ENCODE results near the gene SASH3. TPM values are rescaled to one million over a fixed set of nuclear protein-coding genes. Genes with fewer than 3 reads are reported as not detected.

Gene SASH3
- total RNA-seq, 1 donor from 2014 or later = not detected

DNA sequence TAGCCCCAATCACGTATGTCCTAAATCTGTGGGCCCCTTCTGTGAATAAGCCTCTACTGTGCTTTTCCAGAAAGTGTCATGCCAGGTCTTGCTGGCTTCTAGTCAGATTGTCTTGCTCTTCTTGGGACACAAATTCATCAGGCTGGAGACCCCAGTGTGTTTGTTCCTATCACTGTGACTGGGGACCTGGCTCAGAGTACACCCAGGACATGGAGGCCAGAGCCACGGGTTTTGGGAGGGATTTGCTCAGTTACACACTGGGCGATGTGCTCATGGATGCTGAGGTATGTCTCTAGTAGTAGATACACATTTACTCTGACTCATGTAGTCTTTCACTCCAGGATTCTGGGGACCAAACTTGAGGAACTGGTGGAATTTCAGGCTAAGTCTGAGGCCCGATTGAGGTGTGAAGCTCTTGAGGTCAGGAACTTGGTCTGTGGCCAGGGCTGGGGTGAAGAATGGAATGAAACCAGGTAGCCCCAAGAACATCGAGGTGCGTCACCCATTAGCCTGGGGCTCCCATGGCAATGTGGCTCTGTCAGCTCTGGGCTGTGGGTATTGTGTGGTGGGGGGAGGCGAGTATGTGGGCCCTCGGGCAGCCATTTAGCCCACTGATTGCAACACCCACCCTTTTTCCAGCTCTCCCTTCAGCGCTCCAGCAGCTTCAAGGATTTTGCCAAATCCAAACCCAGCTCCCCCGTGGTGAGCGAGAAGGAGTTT lies 7.7 kb downstream of the SASH3 start:
- Mint-ChIP-seq H3K27me3 (ENCODE audit: unreplicated experiment) (peaks cover 1% of the 10 kb centered on the region), H3K27ac (ENCODE audit: unreplicated experiment) (no peak overlapping the region), H3K4me3 (ENCODE audit: unreplicated experiment) (no peak overlapping the region), H3K9me3 (ENCODE audit: unreplicated experiment) (no peaks in the 10 kb centered on the region), H3K4me1 (ENCODE audit: unreplicated experiment) (peaks cover 9% of the 10 kb centered on the region), H3K36me3 (ENCODE audit: low read depth, unreplicated experiment) (no peaks in the 10 kb centered on the region)
- no peak for DNase-seq (ENCODE audit: low spot score)
- TF ChIP-seq, protein P1, sequence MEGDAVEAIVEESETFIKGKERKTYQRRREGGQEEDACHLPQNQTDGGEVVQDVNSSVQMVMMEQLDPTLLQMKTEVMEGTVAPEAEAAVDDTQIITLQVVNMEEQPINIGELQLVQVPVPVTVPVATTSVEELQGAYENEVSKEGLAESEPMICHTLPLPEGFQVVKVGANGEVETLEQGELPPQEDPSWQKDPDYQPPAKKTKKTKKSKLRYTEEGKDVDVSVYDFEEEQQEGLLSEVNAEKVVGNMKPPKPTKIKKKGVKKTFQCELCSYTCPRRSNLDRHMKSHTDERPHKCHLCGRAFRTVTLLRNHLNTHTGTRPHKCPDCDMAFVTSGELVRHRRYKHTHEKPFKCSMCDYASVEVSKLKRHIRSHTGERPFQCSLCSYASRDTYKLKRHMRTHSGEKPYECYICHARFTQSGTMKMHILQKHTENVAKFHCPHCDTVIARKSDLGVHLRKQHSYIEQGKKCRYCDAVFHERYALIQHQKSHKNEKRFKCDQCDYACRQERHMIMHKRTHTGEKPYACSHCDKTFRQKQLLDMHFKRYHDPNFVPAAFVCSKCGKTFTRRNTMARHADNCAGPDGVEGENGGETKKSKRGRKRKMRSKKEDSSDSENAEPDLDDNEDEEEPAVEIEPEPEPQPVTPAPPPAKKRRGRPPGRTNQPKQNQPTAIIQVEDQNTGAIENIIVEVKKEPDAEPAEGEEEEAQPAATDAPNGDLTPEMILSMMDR (IDR thresholded peaks at IDR 0.05; ENCODE audit: unreplicated experiment) = no peak

DNA sequence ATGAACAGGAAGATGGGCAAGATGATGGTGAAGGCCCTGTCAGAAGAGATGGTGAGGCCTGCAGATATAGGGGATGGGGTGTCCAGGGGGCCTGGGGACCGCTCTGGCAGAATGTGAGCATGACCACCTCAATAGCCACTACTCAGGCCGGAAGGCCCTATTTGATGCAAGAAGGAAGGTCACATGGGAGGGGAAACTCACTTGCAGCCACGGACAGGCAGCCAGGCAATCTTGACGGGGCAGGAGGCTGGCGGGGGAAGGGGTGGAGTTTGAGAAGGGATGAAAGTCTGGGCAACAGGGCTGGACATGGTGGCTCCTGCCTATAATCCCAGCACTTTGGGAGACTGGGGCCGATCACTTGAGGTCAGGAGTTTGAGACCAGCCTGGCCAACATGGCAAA lies 8.8 kb downstream of the SASH3 start:
- Mint-ChIP-seq H3K9me3 (ENCODE audit: unreplicated experiment) (no peaks in the 10 kb centered on the region), H3K4me3 (ENCODE audit: unreplicated experiment) (no peak overlapping the region)
- TF ChIP-seq, protein P1 (IDR thresholded peaks at IDR 0.05; ENCODE audit: unreplicated experiment) = no peak

DNA sequence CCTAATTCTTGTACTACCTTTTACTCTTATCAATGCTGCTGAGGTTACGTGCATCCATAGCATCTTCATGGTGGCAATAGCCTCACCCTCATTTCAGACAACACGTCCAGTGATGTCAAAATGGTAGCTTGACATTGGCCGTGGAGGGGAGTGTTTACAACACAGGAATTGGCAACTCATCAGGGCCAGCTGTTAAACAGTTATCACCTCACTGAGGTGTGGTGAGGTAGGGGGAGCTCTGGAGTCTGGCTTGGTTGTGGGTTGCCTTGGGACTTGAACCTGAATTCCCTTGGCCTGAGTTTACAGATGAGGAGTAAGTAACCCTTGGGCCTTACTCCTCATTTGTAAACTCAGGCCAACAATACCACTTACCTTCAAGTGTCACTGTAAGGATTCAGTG lies 10.4 kb downstream of the SASH3 start:
- no peak overlapping the region for H3K4me3 Mint-ChIP-seq (ENCODE audit: unreplicated experiment)
- no peak for DNase-seq (ENCODE audit: low spot score)
- peaks cover 5% of the 10 kb centered on the region for H3K27me3 Mint-ChIP-seq (ENCODE audit: unreplicated experiment)
- peaks cover 9% of the 10 kb centered on the region for H3K4me1 Mint-ChIP-seq (ENCODE audit: unreplicated experiment)
- H3K9me3 Mint-ChIP-seq (ENCODE audit: unreplicated experiment) = no peaks in the 10 kb centered on the region
- TF ChIP-seq, protein P1 (IDR thresholded peaks at IDR 0.05; ENCODE audit: unreplicated experiment) = no peak
- no peak overlapping the region for H3K27ac Mint-ChIP-seq (ENCODE audit: unreplicated experiment)
- no peaks in the 10 kb centered on the region for H3K36me3 Mint-ChIP-seq (ENCODE audit: low read depth, unreplicated experiment)

More for the DNA sequence above, 8.8 kb downstream of the SASH3 start:
- Mint-ChIP-seq H3K27ac (ENCODE audit: unreplicated experiment) (no peak overlapping the region), H3K4me1 (ENCODE audit: unreplicated experiment) (peaks cover 9% of the 10 kb centered on the region), H3K27me3 (ENCODE audit: unreplicated experiment) (peaks cover 5% of the 10 kb centered on the region), H3K36me3 (ENCODE audit: low read depth, unreplicated experiment) (no peaks in the 10 kb centered on the region)
- DNase-seq (ENCODE audit: low spot score) = no peak

DNA sequence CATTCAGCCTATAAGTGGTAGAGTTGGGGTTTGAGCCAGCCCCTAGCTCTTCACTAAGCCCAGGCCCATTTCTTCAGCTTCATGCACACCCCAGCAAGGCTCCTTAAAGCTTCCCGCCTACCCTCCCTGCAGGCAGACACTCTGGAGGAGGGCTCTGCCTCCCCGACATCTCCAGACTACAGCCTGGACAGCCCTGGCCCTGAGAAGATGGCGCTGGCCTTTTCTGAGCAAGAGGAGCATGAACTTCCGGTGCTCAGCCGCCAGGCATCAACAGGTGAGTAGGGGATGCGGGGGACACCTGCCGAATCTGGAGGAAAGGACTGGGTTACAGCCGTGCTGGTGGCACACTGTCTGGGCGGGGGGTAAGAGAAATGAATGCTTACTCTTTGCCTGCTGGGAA lies 11.1 kb downstream of the SASH3 start:
- Mint-ChIP-seq H3K27me3 (ENCODE audit: unreplicated experiment) (peaks cover 5% of the 10 kb centered on the region), H3K36me3 (ENCODE audit: low read depth, unreplicated experiment) (no peaks in the 10 kb centered on the region)

DNA sequence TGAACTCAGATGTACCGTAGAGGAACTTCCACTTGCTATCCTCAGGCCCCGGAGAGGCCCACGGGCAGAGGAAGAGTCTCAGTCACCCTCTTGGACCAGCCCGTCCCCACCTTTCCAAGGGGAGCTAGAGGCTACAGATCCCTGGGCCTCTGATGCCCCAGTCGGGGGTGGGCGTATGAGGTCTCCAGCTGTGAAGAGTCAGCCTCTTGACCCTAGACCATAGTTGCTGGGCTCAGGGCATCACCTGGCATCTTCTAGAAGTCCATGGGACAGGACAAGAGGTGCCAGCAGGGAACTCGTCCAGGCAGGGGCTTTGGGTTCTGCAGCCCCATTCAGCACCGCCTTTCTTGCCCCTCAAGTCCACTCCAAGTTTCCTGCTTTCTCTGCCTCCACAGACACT lies 11.6 kb downstream of the SASH3 start:
- Mint-ChIP-seq H3K4me3 (ENCODE audit: unreplicated experiment) (no peak overlapping the region), H3K4me1 (ENCODE audit: unreplicated experiment) (peaks cover 2% of the 10 kb centered on the region), H3K9me3 (ENCODE audit: unreplicated experiment) (no peaks in the 10 kb centered on the region), H3K27ac (ENCODE audit: unreplicated experiment) (no peak overlapping the region), H3K27me3 (ENCODE audit: unreplicated experiment) (peaks cover 5% of the 10 kb centered on the region), H3K36me3 (ENCODE audit: low read depth, unreplicated experiment) (no peaks in the 10 kb centered on the region)
- DNase-seq (ENCODE audit: low spot score) = no peak
- TF ChIP-seq, protein P1 (IDR thresholded peaks at IDR 0.05; ENCODE audit: unreplicated experiment) = no peak

More for the DNA sequence above, 11.1 kb downstream of the SASH3 start:
- Mint-ChIP-seq H3K4me3 (ENCODE audit: unreplicated experiment) (no peak overlapping the region), H3K27ac (ENCODE audit: unreplicated experiment) (no peak overlapping the region), H3K9me3 (ENCODE audit: unreplicated experiment) (no peaks in the 10 kb centered on the region), H3K4me1 (ENCODE audit: unreplicated experiment) (peaks cover 6% of the 10 kb centered on the region)
- no peak for DNase-seq (ENCODE audit: low spot score)
- TF ChIP-seq, protein P1 (IDR thresholded peaks at IDR 0.05; ENCODE audit: unreplicated experiment) = no peak
